HG03378 (cell line): Measurements from ENCODE around the gene HS6ST3.

ENCODE experiments used
- ATAC-seq: cut with Tn5 transposase; IDR thresholded peaks from one replicate; pipeline ENCODE4 v1.9.1; 2021; ENCODE audit warnings: mild to moderate bottlenecking, moderate library complexity; ENCODE audit not compliant: unreplicated experiment

HS6ST3 gene

DNA sequence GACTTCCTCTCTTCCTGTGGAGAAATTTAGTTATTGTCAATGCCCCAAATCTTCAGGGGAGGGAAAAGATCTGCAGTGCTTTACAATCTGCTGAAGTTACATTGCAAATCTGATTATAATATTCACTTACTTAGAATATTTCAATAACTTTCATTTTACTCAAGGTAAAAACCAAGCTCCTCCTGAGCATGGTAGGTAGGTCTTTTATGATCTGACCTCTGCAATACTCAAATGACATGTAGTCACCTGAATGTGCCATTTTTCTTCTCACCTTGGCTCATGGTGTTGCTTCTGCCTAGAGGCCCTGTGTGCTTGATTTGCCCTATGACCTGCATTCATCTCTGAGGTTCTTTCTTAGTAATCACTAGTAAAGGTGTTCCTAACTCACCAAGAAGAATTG, 331.4 kb downstream of the HS6ST3 start:
- ATAC-seq: no peak

DNA sequence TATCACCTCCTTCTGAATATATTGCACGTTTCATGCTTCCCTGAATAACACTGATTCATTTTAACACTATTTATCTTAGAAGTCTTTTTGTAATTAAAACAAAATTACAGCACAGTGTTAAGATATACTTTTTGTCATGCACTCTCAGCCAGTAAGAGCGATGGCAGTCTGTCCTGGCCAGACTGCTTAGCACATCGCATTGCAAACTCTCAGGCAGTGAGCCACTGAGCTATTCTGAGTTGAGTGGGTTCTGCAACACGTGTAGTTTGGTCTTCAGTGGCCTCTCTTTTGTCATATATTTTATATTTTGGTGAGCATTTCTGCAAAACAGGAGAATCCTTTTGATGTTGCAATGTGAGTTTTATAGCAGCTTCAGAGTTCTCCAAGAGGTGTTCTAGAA, 332.1 kb downstream of the HS6ST3 start:
- ATAC-seq: no peak

DNA sequence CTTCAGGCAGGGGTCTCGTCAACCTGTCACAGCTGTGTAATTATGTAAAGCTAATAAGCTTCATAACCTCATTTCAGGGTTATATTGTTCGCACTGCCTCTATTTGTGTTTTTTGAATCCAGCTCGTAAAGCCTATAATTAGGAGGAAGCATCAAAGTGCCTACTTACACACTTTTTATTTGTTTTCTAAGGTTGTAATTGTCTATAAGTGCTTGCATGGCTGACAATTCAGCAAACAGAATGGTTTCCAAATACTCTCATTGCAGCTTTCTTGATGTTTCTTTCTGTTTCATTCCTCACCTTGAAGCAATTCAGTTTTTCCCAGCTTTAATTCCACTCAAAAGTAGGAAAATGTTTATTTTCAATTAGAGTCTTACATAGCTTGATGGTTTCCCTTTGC, 336.3 kb downstream of the HS6ST3 start:
- no peak for ATAC-seq

DNA sequence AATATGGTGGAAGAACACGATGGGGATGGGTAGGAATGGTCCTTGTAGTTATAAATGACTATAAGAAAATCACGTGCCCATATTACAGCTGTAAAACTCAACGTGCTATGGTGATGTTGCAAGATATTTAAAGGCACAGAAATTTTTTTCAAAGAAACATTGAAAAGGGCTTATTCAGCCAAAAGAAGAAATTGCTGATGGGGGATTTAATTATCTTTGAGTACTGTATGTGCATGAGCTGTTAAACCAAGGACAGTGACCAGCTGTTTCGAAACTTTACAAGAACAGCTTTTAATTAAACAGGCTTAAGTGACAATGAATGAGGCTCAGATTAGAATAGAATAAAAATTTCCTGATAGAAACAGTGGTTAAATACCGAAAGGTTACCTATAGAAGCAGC, 339.0 kb downstream of the HS6ST3 start:
- ATAC-seq: no peak

DNA sequence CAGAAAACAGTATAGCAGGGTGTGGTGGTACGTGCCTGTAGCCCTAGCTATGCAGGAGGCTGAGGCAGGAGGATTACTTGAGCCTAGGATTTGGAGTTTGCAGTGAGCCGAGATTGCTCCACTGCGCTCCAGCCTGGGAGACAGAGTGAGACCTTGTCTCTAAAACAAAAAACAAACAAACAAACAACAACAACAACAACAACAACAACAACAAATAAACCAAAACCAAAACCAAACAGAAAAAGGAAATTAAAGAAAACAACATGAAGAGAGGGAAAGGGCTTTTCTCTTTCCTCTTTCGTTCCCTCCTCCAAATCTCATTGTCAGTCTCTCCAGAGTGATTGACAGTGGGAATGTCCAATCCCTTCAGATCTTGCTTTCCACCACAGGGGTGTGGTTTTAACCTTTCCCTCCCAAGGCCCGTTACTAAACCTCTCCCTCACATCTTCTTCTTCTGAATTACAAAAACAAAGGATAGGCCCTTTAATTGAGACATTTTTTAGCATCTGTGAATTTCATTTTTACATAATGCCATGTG, 341.2 kb downstream of the HS6ST3 start:
- no peak for ATAC-seq

DNA sequence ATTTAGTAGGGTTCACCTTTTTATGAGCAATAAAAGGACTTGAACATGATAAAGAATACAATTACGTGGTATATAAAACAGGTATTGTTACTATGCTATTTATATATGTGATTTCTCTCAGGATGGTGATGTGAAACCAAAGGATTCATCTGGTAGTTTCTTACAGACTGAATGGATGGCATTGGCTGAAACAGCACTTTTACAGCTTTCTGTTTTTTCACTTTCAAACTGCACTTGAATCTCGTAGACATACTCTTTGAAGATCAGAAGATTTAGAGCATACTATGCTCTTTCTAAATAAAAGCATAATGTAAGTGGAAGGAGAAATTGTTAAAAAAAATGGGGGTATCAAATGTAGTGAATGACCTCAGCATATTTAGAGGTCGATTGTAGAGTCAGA, 354.8 kb downstream of the HS6ST3 start:
- no peak for ATAC-seq

DNA sequence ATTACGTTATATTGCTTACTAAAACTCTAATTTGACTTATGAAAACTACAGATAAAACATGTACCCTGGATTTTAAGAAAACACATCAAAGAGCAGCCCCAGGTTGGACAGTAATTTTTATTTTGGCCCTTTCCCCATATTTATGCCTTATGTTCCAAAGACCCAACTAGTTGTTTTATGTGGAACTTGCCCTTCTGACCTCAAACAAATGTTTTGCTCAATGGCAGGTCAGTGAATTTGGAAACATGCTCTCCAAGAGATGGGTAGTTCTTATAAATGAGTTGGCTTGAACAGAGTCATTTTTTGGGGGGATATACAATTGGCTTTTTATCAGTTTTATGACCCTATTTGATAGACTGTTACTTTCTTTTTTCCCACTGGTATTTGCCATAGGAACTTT, 360.0 kb downstream of the HS6ST3 start:
- ATAC-seq: no peak

DNA sequence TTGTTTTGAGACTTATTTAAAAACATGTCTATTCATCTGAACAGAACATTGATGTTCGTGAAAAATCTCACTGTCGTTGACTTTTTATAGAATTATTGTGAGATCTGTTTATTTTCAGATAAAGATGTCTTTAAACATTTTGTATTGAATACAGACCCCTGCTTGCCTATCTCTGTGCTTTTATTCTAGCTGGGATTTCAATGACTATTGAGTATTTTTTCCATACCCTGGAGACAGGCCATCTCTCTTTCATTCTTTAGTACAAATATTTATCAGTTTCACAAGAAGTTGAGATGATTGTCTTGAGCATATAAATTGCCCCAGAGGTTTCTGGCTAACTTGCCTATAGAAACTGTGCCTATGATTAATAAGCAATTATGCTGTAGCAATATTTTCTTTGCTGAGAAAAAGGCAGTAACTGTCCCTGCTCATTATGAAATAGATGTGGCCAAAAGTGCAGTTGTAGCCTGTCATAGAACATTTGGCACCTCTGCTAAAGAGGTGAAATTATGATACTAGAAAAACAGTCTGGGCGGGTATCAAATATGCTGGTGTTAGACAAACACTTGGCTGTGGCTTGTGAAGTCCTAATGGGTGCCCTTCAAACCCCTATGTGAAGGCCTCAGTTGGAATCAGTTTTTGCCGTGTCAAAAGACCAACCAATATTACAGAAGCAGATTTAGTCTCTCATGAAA, 360.6 kb downstream of the HS6ST3 start:
- ATAC-seq: no peak

DNA sequence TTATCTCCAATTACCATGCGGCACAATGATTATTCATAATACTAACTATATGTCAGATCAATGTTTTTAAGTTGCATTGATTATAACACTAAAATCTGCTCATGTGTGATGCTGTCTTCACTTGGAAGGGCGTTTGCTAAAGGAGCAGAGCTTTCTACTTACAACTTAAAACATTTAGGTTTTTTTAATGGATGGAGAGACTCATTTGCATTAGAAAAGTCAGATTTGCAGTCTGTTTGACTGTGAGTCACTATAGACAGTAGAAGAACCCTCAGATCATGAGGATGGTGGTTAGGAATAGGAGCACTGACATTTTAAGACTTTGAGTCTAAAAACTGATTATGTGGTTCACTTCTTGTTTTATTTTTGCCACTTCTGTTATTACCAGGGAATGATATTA, 364.6 kb downstream of the HS6ST3 start:
- no peak for ATAC-seq

DNA sequence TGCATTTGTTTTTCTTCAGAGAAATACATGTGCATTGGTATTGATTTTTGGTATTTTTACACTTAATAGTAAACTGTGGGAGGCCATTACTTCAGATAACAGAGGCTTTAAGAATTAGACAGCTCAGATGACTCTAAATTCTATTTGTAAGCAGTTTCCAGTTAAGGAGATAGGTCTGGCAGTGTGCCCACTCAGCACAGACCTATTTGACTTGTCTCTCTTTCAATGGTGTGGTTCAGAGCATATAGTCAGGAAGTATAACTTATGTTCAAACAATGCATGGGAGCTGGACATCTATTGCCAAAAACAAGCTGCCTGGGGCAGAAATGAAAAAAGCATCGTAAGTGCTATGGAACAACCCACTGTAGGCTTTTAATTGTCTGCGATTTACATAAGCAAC, 370.7 kb downstream of the HS6ST3 start:
- ATAC-seq: no peak

DNA sequence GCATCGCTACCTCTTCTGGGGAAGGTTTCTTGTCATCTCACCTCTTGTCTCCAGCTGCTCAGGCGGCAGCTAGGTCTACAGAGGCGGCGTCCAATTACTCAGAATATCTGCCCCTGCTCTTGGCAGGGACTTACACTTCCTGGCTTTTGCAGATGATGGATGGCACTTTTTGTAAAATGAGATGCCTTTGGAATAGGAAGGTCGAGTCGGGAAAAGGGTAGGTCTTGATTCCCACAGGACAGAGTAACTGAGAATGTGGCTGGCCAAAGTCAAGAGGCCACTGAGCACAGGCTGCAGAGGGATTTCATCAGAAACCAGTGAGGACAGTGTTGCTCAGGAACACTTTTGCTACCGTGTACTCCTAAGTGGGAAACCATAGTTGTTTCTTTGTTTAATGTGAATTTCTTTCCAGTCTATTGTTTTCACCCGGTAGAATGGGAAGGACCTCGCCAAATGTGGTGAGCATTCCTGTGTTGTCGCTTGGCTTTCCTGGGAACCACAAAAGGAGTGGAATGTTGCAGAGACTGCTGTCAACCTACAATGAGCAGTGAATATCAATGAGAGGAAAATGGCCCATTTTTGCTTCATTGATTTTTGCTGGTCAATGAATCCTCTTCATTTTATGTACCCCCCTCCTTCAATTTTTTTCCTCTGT, 383.7 kb downstream of the HS6ST3 start:
- ATAC-seq: no peak

DNA sequence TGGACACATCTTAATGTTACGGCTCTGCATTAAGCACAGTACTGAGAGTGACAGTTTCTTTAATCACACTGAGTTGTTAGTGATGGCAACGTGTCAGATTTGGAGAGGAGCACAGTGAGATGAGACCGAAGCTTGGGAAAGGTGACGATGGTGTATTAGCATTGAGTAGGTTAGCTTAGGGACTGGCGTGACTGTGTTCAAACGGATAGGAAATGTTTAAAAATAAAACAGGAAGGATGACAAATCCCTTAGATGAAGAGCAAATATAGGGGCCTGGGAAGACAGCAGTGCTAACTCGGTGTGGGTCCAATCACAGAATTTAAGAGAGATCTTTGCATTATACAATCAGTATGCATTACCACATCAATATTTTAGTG, 384.3 kb downstream of the HS6ST3 start:
- no peak for ATAC-seq

DNA sequence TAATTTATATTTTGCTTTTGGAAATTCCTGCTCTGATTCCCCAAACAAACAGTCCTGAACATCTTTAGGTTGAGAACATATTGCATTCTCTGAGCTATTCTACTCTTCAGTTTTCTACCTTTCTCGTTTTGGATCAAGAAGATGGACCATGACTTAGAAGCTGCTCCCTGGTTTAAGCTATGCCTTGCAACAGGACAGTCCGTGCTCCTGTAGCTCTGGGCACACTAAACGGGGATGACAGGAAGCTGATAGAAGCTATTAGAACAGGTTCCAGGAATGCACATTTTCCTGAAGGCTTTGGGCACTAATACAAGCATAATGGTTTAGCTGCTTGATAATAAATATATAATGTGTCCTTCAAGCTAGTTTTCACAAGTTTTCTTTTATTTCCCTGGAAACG, 385.2 kb downstream of the HS6ST3 start:
- ATAC-seq: no peak

DNA sequence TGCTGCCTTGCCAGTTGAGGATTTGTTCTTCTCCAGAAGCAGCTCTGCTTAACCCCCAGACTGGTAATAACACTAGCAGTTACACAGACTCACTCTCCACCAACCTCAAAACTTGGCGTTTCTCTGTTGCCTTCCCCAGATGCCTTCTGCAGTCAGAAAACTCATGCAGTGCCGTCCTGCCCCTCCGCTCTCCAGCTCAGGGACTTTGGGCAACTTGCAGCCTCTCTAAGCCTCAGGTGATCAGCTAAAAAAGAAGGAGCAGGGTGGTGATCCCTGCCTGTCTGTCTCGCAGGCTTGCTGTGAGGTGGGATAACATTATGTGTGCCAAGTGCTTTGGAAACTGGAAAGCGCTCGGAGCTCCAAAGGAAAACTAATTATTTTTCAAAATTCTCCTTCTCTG, 391.6 kb downstream of the HS6ST3 start:
- ATAC-seq: no peak

DNA sequence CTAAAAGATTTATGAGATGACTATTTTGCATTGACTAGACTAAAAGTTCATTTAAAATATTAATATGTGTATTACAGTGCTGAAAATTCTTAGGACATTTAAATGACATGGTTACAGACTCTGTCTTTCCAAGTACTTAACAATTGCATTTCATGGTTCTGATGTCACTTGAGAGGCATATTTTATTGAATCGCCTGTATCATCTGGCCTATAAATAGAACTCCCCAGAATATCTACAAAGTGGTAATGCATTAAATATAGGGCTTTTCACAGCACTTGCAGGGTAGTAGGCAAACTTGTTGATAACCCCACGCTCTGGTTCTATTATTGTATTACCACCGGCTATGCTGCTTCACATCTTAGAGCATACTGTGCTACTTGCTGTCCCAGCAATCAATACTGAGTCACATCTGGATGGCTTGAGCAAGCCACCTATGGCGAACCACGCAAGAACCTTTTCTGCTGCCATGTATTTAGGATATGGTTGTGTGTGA, 400.6 kb downstream of the HS6ST3 start:
- ATAC-seq: no peak

DNA sequence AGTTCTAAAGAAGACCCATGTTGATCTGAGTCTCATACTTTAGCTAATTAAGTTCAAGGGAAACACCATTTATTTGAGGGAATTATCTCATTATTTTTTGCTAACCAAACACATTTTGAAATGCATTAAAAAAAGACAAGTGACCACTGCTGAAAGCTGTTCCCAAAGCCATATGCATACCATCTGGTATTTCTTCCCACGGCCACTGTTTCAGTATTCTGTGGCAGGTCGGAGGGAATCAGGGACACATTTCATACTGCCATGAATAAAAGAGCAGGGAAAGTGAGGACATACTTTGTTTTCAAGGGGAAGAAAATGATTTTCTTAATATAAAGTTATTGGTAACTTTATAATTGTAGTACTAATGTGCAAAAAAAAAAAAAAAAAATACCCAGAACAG, 401.2 kb downstream of the HS6ST3 start:
- ATAC-seq: no peak

DNA sequence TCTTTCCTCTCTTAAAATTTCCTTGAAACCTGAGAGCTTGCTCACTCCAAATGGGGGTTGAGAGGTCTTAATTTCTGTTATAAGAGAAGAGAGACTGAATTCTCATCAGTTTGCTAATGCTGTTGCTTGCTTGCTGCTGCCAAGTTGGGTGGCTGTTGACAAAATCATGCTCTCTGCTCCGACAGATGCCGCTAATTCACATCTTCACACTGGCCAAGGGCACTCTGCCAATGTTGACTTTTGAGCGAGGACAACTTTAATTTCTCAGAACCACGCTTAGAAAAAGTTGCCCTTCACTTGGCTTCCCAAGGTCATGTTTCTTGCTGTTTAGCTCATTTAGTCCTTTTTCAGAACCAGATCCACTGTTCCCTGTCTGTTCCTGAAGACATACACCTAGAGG, 402.9 kb downstream of the HS6ST3 start:
- no peak for ATAC-seq

DNA sequence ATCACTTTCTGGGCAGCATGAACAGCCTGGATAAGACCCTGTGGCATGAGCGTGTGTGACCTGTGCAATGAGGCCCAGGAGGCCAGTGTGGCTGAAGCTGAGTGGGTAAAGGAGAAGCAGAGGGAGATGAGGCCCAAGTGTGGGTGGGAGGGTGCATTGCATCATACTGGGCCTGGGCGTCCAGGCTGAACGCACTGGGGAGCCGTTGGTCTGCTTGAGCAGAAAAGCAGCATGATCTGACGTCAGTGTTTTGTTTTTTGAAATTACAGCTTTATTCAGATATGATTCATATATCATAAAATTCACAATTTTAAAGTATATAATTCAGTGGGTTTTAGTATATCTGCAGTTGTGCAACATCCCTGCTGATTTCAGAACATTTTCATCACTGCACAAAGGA, 409.7 kb downstream of the HS6ST3 start:
- no peak for ATAC-seq

DNA sequence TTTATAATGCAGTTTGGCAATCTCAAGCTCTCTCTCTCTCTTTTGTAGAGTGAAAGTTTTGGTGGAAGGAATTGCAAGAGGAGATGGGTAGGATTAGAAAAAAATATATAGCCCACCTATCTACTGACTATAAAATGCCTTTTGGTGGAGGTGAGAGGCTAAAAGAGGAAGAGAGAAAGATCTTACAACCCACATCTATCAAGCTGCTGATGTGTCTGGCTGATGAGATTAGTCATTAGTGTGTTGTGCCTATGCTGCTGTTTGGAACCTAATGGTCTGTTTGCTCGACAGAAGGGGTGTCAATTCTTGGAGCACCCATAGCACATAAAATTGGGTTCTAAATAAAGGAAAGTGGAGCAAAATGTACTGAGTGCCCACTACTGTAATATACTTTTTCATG, 411.0 kb downstream of the HS6ST3 start:
- ATAC-seq: no peak

DNA sequence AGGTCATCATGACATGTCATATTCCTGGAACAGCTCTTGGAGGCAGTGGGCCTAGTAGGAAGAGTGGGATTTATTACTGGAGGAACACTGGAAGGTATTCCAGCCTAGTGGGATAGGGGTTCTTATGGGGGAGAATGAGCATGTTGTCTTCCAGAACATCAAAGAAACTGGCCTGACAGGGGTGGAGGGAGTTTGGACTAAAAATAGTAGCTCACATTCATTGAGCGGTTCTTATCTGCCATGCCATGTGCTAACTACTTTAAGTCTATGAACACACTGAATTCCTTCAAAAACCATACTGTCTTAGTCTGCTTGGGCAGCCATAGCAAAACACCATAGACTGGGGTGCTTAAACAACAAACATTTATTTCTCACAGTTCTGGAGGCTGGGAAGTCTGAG, 413.6 kb downstream of the HS6ST3 start:
- ATAC-seq: no peak

DNA sequence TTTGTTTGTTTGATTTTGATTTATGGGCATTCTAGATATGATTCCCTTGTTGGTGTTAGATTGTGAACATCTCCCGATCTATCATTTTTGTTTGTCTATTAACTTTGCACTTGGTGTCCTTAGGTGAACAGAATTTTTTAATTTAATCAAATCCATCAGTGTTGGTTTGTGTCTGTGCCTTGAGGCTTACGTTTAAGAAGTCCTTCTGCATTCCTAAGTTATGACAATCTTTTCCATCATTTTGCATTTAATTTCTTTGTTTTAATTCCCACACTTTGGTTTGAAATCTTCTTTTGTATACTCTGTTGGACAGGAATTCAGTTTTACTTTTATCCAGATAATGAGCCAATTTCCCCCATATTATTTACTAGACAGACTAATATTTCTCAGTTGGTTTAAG, 421.7 kb downstream of the HS6ST3 start:
- no peak for ATAC-seq

DNA sequence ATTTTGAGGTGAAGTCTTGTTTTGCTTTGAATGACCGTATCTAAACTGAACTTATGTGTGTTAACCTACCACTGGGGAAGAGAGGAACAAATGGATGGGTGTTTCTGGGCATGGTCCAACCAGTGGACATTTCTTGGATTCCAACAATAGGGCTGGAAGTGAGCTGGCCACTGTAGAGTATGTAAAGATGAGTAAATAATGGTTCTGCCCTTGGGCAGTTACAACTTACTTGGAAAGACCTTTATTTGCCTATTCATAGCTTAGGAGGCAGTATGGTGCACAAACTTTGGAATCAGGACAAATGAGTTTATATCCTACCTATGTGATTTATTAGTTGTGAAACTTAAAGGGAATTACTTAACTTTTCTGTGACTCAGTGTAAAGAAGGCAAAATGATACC, 429.5 kb downstream of the HS6ST3 start:
- no peak for ATAC-seq
